K562 (cell line): ENCODE results near the gene TSPAN14. TPM values are rescaled to one million over a fixed set of nuclear protein-coding genes. Genes with fewer than 3 reads are reported as not detected.

ENCODE experiments used
- PYGO2 ChIP-seq: fragments of 450-650 bp; IDR thresholded peaks from 2 replicates; pipeline ENCODE4 v1.6.1; 2016; ENCODE audit warnings: mild to moderate bottlenecking, missing genetic modification characterization, moderate library complexity, missing compliant biosample characterization
- TFAM ChIP-seq: fragments of 250-450 bp; sonication (Bioruptor Pico); conservative IDR thresholded peaks from 2 replicates; pipeline ENCODE4 v1.5.0; 2021; ENCODE audit warnings: mild to moderate bottlenecking, moderate library complexity
- polyA plus RNA-seq, 8 experiments: library from polyadenylated mRNA; depleted of rRNA in 4 of 8; stranded (reverse) in 5 of 8; unstranded in 3 of 8; fragments of >200 nt; fragmentation: Nextera tagmentation in 2 of 8; fragmentation: Illumina TruSeq in 1 of 8; extraction: Ambion mirVana in 2 of 8; extraction: Trizol in 1 of 8; gene quantifications; 2 replicates each; pipeline versions ENCODE4 v1.2.1 to v1.2.3, GENCODE V29; 2011 to 2014; ENCODE audit warnings: inconsistent platforms in 1 of 8, missing spikeins in 1 of 8
- total RNA-seq, 7 experiments: library from RNA; depleted of rRNA in 6 of 7; stranded (reverse); fragments of >200 nt in 6 of 7; fragmentation: Illumina TruSeq in 2 of 7; extraction: Trizol in 2 of 7; gene quantifications; 2 replicates each; pipeline versions ENCODE4 v1.2.1 to v1.2.3, GENCODE V29; 2011 to 2021; ENCODE audit warnings: low replicate concordance in 1 of 7
- TF ChIP-seq, protein P1 (sequence below): fragments of 200-600 bp; sonication (generic); IDR thresholded peaks from one replicate; pipeline ENCODE4 v1.6.1; 2012; ENCODE audit warnings: mild to moderate bottlenecking, low read depth, low read length, inconsistent platforms
- TF ChIP-seq, protein P2 (sequence below): sonication (generic); formaldehyde crosslinking; IDR thresholded peaks from 2 replicates; pipeline ENCODE4 v1.8.0; 2022; ENCODE audit warnings: missing genetic modification reagents, mild to moderate bottlenecking, borderline replicate concordance
- TF ChIP-seq, protein P3 (sequence below), 3 experiments: fragments of 200-800 bp in 1 of 3; fragments of 250-450 bp in 1 of 3; fragments of 450-650 bp in 1 of 3; sonication (Bioruptor Pico) in 1 of 3; sonication (Bioruptor generic) in 1 of 3; formaldehyde crosslinking in 1 of 3; IDR thresholded peaks; 2 replicates each; pipeline versions ENCODE4 v1.6.1 to v1.8.0; 2016 to 2022; ENCODE audit warnings: mild to moderate bottlenecking in 2 of 3, missing genetic modification characterization in 2 of 3, missing compliant biosample characterization in 1 of 3, moderate library complexity in 1 of 3

The TSPAN14 gene
- total and polyA plus RNA-seq, 9 of the 15 experiments (the other 6 are each of a cell fraction or from before 2014, with no cell fraction given), result 5.8 to 92.9 (median 23.3) TPM

DNA sequence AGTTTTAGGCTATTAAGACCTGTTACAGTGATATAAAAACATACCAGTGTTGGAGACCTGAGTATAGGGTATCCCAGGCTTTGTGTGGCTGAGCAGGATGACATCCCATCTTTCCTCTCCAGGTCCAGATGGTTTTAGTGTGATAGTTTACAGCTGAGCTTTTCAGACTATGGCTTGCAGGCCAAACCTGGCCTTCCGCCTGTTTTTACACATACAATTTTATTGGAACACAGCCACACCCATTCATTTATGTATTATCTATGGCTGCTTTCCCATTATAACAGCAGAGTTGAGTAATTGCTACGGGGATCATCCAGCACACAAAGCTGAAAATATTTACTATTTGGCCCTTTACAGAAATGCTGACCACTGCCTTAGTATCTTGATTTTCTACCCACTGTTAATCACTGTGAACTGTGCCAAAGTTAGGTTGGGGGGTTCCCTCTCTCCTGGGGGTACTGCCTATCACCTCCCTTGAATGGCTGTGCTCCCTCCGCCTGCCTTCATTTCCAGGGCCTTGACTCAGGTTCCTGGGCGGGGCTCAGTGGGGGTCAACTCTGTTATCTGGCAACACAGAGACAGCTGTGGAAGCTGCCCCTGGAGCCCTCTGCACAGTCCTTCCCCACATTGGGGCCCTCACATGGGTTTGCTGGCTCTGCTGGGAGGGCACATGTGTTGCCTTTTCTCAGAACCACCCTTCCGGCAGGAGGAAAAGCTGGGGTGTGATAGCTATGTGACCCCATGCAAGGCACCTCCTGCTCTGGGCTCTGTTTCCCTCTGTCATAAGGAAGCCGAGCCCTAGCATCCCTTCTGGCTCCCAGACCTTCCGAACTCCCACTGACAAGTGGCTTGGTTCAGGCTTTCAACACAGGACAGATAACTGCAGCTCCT lies 43.3 kb downstream of the TSPAN14 start (continued):
- TF ChIP-seq, protein P1, sequence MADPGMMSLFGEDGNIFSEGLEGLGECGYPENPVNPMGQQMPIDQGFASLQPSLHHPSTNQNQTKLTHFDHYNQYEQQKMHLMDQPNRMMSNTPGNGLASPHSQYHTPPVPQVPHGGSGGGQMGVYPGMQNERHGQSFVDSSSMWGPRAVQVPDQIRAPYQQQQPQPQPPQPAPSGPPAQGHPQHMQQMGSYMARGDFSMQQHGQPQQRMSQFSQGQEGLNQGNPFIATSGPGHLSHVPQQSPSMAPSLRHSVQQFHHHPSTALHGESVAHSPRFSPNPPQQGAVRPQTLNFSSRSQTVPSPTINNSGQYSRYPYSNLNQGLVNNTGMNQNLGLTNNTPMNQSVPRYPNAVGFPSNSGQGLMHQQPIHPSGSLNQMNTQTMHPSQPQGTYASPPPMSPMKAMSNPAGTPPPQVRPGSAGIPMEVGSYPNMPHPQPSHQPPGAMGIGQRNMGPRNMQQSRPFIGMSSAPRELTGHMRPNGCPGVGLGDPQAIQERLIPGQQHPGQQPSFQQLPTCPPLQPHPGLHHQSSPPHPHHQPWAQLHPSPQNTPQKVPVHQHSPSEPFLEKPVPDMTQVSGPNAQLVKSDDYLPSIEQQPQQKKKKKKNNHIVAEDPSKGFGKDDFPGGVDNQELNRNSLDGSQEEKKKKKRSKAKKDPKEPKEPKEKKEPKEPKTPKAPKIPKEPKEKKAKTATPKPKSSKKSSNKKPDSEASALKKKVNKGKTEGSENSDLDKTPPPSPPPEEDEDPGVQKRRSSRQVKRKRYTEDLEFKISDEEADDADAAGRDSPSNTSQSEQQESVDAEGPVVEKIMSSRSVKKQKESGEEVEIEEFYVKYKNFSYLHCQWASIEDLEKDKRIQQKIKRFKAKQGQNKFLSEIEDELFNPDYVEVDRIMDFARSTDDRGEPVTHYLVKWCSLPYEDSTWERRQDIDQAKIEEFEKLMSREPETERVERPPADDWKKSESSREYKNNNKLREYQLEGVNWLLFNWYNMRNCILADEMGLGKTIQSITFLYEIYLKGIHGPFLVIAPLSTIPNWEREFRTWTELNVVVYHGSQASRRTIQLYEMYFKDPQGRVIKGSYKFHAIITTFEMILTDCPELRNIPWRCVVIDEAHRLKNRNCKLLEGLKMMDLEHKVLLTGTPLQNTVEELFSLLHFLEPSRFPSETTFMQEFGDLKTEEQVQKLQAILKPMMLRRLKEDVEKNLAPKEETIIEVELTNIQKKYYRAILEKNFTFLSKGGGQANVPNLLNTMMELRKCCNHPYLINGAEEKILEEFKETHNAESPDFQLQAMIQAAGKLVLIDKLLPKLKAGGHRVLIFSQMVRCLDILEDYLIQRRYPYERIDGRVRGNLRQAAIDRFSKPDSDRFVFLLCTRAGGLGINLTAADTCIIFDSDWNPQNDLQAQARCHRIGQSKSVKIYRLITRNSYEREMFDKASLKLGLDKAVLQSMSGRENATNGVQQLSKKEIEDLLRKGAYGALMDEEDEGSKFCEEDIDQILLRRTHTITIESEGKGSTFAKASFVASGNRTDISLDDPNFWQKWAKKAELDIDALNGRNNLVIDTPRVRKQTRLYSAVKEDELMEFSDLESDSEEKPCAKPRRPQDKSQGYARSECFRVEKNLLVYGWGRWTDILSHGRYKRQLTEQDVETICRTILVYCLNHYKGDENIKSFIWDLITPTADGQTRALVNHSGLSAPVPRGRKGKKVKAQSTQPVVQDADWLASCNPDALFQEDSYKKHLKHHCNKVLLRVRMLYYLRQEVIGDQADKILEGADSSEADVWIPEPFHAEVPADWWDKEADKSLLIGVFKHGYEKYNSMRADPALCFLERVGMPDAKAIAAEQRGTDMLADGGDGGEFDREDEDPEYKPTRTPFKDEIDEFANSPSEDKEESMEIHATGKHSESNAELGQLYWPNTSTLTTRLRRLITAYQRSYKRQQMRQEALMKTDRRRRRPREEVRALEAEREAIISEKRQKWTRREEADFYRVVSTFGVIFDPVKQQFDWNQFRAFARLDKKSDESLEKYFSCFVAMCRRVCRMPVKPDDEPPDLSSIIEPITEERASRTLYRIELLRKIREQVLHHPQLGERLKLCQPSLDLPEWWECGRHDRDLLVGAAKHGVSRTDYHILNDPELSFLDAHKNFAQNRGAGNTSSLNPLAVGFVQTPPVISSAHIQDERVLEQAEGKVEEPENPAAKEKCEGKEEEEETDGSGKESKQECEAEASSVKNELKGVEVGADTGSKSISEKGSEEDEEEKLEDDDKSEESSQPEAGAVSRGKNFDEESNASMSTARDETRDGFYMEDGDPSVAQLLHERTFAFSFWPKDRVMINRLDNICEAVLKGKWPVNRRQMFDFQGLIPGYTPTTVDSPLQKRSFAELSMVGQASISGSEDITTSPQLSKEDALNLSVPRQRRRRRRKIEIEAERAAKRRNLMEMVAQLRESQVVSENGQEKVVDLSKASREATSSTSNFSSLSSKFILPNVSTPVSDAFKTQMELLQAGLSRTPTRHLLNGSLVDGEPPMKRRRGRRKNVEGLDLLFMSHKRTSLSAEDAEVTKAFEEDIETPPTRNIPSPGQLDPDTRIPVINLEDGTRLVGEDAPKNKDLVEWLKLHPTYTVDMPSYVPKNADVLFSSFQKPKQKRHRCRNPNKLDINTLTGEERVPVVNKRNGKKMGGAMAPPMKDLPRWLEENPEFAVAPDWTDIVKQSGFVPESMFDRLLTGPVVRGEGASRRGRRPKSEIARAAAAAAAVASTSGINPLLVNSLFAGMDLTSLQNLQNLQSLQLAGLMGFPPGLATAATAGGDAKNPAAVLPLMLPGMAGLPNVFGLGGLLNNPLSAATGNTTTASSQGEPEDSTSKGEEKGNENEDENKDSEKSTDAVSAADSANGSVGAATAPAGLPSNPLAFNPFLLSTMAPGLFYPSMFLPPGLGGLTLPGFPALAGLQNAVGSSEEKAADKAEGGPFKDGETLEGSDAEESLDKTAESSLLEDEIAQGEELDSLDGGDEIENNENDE, result no peak
- TF ChIP-seq PYGO2 (tag) (no peak), TFAM (CRISPR knock-in tag) (no peak)
- TF ChIP-seq, protein P2, sequence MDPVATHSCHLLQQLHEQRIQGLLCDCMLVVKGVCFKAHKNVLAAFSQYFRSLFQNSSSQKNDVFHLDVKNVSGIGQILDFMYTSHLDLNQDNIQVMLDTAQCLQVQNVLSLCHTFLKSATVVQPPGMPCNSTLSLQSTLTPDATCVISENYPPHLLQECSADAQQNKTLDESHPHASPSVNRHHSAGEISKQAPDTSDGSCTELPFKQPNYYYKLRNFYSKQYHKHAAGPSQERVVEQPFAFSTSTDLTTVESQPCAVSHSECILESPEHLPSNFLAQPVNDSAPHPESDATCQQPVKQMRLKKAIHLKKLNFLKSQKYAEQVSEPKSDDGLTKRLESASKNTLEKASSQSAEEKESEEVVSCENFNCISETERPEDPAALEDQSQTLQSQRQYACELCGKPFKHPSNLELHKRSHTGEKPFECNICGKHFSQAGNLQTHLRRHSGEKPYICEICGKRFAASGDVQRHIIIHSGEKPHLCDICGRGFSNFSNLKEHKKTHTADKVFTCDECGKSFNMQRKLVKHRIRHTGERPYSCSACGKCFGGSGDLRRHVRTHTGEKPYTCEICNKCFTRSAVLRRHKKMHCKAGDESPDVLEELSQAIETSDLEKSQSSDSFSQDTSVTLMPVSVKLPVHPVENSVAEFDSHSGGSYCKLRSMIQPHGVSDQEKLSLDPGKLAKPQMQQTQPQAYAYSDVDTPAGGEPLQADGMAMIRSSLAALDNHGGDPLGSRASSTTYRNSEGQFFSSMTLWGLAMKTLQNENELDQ (CRISPR knock-in tag), result no peak
- TF ChIP-seq, protein P3, sequence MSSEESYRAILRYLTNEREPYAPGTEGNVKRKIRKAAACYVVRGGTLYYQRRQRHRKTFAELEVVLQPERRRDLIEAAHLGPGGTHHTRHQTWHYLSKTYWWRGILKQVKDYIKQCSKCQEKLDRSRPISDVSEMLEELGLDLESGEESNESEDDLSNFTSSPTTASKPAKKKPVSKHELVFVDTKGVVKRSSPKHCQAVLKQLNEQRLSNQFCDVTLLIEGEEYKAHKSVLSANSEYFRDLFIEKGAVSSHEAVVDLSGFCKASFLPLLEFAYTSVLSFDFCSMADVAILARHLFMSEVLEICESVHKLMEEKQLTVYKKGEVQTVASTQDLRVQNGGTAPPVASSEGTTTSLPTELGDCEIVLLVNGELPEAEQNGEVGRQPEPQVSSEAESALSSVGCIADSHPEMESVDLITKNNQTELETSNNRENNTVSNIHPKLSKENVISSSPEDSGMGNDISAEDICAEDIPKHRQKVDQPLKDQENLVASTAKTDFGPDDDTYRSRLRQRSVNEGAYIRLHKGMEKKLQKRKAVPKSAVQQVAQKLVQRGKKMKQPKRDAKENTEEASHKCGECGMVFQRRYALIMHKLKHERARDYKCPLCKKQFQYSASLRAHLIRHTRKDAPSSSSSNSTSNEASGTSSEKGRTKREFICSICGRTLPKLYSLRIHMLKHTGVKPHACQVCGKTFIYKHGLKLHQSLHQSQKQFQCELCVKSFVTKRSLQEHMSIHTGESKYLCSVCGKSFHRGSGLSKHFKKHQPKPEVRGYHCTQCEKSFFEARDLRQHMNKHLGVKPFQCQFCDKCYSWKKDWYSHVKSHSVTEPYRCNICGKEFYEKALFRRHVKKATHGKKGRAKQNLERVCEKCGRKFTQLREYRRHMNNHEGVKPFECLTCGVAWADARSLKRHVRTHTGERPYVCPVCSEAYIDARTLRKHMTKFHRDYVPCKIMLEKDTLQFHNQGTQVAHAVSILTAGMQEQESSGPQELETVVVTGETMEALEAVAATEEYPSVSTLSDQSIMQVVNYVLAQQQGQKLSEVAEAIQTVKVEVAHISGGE (CRISPR knock-in tag; IDR thresholded peaks at IDR 0.05), result no peak; a peak in 1 of 6 replicates
